ENCODE results near the gene DKKL1.
A peak's percentile ranks its signal among the peaks of the same experiment; 100 is the strongest.

Gene DKKL1

DNA sequence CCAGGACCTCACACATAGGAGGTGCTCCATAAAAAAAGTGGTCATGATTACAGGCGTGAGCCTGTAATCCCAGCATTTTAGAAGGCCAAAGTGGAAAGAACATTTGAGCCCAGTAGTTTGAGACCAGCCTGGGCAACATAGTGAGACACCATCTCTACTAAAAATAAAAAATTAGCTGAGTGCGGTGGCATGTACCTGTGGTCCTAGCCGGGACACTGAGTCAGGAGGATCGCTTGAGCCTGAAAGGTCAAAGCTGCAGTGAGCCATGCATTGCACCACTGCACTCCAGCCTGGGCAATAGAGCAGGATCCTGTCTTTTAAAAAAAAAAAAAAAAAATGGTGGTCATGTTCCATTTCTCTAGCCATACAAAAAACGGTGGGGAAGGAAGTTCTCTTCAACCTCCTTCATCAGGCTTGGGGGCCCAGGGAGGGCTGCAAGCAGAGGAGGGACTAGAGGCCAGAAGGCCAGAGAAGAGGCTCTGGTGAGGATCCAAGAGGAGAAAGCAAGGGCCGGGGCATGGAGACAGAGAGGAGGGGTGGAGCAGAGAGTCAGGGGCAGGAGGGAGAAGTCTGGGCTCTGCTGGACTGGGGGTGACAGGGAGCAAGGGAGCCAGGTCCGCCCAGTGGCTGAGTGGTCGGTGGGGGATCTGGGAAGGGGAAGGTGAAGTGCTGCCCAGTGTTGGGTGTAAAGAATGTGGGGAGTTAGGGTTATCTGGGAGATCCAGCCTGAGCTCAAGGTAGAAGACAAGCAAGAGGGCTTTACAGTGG is 33.2 kb downstream of the DKKL1 start:
- DNase-seq (no peak), ATAC-seq (no peak)

DNA sequence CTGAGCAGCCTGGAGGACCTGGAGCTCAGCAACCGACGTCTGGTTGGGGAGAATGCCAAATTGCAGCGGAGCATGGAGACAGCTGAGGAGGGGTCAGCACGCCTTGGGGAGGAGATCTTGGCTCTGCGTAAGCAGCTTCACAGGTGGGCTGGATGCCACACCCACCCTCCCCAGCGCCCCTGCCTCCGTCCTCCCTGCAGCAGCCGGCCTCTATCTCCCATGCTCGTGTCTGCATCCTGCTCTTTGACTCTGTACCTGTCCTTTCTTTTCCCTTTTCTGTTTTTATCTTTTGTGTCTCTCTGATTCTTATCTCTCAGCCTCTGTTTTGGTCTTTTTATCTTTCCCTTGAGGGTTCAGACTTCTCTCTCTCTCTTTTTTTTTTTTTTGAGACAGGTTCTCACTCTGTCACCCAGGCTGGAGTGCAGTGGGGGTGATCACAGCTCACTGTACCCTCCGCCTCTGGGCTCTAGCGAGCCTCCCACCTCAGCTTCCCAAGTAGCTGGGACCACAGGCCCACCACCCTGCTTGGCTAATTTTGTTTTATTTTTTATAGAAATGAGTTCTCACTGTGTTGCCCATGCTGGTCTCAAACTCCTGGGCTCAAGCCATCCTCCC is 34.4 kb downstream of the DKKL1 start:
- no peak for DNase-seq
- no peak for ATAC-seq

DNA sequence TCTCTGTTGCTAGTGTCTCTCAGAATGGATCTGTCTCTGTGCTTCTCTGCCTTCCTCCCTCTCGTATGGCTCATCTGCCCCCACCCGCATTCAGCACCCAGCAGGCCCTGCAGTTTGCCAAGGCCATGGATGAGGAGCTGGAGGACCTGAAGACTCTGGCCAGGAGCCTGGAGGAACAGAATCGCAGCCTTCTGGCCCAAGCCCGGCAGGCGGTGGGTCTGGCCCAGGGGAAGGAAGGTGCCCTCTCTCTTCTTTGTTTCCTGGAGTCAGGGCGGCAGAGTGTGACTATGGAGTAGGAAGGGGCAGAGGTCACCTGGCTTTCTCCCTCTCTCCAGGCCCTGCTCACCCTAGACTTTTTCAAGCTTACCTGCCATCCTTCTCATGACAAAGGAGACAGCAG is 35.3 kb downstream of the DKKL1 start:
- DNase-seq (no peak), ATAC-seq (no peak)

DNA sequence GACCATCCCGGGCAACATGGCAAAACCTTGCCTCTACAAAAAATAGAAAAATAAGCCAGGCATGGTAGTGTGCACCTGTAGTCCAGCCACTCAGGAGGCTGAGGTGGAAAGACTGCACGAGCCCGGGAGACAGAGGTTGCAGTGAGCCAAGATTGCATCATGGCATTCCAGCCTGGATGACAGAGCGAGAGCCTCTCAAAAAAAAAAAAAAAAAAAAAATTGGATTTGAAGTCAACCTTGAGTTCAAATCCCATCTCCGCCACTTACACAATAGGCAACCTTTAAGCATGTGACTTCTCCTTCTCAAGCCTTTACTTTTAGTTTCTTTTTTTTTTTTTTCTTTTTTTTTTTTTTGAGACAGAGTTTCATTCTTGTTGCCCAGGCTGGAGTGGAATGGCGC is 36.4 kb downstream of the DKKL1 start:
- no peak for ATAC-seq
- DNase-seq: no peak

DNA sequence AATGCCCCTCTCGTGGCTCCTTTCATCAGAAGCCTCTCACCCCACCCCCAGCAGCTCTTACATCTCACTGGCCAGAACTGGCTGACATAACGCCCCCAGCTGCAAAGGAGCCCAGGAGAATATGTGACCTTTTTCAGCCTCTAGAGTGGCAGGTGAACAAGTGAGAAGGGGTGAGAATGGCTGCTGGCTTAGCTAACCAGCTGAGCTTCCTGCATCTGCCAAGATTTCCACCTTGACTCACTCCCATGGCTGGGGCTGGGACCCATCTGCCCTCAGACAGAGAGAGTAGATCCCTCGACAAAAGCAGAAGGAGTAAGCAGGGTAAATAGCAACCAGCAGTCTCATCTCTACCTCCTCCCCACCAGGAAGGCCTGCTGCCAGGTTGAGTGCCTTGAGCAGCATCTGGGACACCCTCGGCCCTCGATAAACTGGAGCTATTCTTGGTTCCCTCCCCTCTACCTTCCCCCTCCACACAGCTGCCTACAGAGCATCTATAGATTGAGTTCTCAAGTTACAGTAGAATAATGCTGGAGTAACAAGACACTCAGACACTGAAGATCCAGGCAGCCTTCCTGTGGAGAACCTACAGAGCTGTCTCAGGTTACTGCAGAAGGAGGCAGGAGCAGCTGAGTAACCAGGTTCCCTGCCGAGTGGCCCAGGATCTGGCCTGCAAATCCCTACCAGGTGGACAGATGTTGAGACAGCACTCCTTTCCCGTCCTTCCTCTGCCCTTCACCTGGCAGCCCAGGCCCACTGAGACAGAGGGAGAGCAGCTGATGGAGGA is 39.9 kb downstream of the DKKL1 start:
- peak; percentile 44 for ATAC-seq
- DNase-seq: no peak

DNA sequence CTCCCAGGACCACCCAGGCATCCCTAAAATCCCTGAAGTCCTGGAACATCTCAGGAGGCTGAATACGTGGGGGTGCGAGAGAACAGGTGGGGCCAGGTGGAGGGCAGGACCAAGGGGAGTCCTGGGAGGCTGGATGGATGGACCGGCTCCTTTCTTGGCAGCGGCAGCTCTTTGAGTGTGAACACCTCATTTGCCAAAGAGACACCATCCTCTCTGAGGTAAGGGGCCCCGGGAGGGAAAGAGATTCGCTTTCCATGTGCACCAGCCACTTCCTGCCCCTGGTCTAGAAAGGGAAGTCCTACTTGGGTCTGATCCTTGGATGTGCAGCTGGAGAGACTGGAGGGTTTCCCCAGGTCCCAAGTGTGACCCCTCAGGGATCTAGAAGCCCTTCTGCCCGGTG is 43.4 kb downstream of the DKKL1 start:
- DNase-seq: no peak
- no peak for ATAC-seq

DNA sequence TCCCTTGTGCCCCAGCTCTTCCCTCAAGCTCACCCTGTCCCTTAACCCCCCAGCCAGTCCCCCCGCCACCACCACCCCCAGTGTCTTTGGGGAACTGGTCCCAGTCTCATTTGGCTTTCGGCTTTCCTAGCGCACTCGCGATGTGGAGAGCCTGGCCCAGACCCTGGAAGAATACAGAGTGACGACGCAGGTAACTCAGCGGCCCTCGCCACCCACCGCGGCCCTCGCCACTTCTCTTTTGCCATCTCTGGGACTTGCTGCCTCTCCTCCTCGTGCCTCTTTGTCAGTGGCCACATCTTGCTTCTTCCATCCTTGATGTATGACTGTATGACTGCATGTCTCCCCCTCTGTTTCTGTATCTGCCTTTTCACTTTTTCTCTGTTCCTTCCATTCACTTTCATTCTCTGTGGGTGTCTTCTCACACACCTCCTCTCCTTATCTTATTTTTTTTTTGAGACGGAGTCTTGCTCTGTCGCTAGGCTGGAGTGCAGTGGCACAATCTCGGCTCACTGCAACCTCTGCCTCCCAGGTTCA is 43.9 kb downstream of the DKKL1 start:
- ATAC-seq: no peak
- no peak for DNase-seq

DNA sequence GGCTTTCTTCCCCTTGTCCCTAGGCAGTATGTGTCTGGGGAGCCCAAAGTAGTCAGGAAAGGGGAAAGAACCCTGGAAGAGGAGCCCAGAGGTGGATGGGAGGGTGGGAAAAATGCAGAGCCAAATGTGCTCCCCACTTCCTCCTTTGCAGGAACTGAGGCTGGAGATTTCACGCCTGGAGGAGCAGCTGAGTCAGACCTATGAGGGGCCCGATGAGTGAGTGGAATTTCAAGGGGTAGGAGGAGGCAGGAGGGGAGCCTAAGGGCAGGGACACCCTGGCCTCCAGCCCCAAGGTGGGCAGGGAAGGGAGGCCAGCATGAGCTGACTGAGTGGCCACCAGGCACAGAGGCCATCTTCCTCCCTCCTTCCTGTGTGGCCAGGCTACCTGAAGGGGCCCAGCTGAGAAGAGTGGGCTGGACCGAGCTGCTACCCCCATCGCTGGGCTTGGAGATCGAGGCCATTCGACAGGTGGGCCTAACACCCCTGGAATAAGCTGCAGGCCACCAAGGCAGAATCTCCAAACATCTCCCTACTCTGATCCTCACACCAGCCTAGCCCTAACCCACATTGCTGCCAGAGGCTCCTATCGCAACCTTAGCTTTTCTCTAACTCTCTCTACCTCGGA is 45.3 kb downstream of the DKKL1 start:
- ATAC-seq (peak; percentile 30), DNase-seq (no peak)

DNA sequence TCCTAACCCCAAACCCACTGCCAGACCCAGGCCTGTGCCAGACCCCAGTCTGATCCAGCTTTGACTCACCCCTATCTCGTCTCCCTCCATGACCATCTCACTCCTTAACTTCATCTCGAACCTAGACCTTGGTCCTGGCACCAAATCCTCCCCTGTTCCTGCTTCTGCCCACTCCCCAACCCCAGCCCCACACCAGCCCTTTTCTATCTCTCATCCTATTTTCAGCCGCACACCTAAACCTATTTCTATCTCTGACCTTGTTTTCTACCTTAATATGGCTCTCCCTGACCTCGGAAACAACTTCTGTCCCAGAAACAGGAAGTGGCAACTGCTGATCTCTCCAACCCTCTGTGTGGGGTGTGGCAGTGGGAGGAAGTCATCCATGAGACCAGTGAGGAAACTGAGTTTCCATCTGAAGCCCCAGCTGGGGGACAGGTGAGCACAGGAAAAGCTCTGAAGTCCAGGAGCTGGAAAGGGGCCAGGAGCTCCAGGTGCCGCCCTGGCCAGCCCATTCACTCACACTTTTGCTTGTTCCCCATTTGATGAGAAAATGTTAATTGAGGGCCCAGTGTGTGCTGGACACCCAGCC is 45.9 kb downstream of the DKKL1 start:
- ATAC-seq (peak; percentile 21), DNase-seq (no peak)

DNA sequence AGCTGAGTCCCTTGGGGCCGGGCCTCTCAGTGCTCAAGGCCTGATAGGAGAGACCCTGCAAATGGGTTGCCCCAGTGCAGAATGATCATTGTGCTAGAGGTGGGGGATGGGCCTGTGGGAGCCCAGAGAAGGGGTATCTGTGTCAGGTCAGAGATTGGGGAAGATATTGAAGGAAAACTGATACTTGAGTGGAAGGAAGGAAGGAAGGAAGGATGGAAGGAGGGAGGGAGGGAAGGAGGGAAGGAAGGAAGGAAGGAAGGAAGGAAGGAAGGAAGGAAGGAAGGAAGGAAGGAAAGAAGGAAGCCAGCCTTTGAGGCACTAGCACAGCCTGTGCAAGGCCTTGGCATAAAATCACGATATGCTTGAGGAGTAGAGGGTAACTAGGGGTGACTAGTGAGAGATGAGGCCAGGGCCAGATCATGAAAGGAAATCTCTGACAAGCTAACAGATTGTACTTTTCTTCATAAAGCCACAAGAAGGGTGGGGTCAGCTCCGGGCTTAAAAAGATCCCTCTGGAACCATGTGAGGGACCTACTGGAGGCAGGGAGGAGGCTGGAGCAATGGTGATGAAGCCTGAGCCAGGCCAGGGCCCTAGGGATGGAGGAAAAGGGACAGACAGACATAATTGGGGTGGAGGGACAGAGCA is 48.1 kb downstream of the DKKL1 start:
- ATAC-seq: no peak
- DNase-seq: no peak

DNA sequence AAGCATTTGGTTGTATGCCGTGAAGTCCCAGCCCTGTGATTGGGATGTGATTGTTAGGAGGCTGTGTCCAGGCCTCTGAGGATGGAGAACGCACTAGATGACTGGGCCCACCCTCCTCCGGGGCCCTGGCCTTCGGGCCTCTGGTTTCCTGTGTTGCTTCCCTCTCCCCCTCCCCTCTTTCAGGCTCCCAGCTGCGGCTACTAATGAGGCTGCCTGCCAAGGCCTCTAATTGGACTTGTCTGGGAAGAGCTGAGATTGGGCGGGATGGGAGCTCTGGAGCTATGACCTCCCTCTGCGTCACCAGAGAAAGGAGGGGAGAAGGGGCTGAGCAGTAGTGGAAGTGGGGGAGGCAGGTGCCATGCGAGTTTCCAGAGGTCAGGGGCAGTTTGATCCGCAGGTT is 49.7 kb downstream of the DKKL1 start:
- ATAC-seq: no peak
- no peak for DNase-seq

DNA sequence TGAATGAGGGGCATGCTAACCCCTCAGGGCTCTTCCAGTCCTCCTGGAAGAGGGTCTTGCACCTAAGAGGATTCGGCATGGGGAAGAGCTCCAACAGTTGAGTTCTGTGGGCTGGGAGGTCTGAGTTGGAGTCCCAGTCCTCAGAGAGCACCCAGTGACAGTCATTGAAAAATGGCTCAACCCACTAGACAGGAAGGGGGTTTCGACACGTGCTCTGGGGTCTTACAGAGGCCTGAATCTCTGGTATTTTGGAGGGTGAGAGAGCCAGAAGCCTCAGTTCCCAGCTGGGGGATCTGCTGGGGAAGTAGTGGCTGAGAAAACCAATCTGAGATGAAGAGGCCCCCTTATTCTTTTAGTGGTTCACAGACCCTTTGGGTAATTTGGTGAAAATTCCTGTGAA is 50.6 kb downstream of the DKKL1 start:
- DNase-seq: no peak
- no peak for ATAC-seq

DNA sequence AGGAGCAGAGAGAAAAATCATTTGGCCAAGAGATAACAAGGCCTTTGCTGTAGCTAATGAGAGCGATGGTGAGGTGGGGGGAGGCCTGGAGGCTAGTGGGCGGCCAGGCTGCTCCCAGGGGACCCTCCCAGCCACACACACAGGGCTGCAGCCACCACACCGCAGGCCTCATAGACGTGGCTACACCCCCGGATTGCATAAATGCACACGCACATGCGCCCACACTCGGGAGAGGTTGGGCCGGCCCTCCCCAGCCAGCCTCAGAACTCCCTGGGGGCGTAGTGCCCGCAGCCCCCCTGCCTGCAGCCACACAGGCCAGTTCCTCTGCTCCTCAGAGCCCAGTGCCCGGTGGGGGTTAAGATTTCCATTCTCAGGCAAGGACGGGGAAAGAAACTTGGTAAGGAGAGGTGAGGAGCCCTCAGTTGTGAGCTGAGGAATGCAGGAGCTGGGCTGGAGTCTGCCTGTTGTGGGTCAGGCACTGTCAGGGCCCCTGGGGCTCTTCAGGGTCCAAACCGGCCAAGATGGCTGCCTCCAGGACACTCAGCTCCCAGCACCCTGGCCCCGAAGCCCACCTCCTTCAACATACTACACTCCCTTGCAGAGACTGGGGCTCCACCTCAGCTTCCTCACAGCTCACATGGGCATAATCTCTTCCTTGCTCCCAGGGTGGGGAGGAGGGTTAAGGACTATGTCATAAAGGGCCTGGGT is 51.6 kb downstream of the DKKL1 start:
- DNase-seq: no peak
- no peak for ATAC-seq

DNA sequence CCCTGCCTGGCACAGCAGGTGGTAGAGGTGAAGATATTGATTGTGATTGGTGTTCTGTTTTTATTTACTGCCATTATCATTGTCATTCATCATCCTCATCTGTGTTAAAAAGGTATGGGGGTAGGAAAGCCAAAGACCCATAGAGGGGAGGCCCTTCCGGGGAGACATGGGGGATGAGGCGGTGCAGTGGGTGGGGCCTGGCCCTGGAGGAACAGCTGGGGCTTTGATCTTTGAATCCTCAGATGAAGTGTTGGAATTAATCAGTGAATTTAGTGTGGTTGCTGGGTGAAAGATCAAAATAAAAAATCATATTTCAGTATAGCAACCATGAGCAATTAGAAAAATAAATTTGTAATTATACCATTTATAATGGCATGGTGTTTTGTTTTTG is 52.1 kb downstream of the DKKL1 start:
- no peak for DNase-seq
- no peak for ATAC-seq

DNA sequence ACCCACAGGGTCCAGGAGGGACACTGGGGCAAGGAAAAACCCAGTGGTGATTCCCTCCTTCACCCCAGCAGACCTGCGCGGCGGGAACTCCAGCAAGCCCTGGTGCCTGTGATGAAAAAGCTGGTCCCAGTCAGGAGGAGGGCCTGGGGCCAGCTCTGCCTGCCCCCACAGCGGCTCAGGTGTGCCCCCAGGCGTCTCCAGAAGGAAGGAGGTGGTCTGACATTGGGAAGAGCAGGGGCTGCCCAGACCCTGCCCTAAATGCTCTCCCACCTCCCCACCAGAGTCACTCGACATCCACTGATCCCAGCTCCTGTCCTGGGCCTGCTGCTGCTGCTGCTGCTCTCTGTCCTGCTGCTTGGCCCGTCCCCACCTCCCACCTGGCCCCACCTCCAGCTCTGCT is 53.4 kb downstream of the DKKL1 start:
- no peak for DNase-seq
- ATAC-seq: no peak

DNA sequence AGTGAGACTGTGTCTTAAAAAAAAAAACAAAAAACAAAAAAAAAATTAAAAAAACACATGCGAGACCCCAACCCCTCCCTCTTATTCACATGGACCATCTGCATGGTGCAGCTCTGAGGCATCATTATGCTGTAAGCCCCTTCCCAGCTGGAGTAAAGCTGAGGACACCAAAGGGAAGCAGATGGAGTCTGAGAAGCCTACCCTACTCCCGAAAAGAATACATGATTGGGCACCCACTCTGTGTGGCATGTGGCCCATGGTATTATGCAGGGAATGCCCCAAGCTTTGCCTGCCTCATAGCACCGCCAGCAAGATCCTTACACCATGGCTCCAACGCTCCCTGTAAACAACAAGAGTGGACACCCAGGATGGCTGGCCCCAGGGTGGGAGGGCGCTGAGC is 54.8 kb downstream of the DKKL1 start:
- no peak for ATAC-seq
- no peak for DNase-seq

DNA sequence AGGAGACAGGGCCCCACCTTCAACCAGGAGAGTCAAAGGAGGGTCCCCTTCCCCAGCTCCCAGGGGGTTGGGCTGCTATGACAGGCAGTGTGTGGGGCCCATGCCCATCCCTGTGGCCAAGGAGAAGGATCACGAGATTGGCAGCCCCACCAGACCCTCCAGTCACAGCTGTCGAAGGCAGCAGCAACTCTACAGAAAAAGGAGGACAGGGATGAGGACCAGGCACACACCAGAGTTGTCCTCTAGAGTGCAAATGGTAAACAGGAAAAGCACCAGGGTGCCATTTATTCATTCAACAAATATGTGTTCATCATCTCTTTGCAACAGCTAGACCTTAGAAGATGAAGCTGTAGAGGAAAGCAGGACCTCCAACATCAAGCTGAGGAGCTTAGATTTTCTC is 55.5 kb downstream of the DKKL1 start:
- ATAC-seq (no peak), DNase-seq (no peak)

DNA sequence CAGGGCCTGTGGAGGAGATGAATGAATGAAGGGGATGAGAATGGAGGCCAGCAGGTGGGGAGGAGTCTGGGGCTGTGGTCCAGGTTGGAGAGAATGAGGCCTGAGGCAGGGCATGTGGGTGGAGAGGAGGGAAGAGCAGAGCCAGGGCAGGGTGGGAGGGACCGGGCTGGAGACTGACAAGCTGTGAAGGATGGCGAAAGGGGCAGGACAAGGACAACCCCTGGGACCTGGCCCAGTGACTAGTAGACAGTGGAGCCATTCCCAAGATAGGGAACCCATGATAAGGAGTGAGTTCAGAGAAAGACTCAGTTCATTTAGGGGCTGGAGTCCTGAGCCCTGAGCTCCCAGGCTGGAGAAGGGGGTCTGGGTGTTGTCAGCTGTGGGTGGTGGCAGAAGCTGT is 56.5 kb downstream of the DKKL1 start:
- ATAC-seq: no peak
- DNase-seq: no peak

DNA sequence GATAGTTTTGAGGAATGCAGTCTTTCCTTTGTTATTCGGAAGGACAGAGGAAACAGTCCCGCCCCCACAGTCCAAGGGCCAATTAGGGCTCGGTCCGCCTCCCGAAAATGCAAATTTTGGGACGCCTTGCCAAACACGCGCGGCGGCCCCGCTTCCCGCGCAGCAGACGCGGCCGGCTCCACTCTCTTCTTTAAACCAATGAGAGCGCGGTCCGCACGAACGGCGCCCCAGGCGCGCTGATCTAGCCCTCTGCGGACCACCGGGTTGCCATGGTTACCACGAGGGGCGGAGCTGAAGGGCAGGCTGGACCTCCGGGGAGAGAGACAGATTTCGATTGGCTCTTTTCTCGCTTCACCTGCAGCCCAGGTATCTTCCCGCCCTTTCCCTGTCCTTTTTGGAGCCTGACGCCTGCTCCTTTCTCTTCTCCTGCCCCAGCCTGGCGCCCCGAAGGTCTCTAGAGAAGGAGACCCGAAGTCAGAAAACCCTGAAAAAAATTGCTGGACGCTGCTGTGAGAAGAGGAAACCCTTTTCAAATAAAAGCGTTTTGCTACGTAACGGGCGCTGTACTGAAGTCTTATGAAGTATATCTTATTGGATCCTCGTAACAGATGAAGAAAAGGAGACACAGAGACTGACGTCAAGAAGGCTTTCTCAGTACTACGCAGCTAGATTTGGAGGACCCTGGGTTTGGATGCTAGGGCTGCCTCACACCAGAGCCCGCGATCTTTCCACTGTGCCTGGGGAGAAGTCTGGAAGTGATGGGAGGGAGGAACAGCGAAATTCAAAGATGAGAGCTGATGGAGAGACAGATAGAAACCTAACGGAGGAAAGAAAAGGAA is 57.6 kb downstream of the DKKL1 start:
- DNase-seq: peak; percentile 60
- no peak for ATAC-seq

DNA sequence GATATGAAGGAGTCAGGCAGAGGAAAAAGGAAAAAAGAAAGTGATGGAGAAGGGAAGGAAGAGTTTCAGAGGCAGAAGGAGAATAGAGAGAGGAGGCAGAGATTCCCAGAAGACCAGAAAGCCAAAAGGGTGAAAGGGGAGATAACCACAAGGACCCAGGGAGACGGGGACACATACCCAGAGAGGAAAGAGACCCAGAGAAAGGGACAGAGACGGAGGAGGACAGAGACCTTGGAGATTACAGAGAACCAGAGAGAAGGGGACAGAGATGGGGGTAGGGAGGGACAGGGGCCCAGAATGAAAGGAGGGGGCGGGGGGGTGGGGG is 58.2 kb downstream of the DKKL1 start:
- ATAC-seq (no peak), DNase-seq (no peak)
